Epithelial cell of proximal tubule (primary cell): ENCODE results near the gene MED13L. TPM values are rescaled to one million over a fixed set of nuclear protein-coding genes. Genes with fewer than 3 reads are reported as not detected.

Experiments
- DNase-seq: peaks from one replicate; pipeline ENCODE4 v3.0.0-alpha.2; 2011; ENCODE audit warnings: low read depth
- H3K4me3 ChIP-seq: 2 replicates; pipeline ENCODE4 v1.5.1; 2011; ENCODE audit warnings: low read depth, mild to moderate bottlenecking, low read length
- CTCF ChIP-seq: conservative IDR thresholded peaks from 2 replicates; pipeline ENCODE4 v1.5.1; 2012; ENCODE audit warnings: low read depth, mild to moderate bottlenecking, low read length
- total RNA-seq: library from RNA; depleted of rRNA; stranded (reverse); fragments of >200 nt; gene quantifications from 2 replicates; pipeline ENCODE4 v1.2.3, GENCODE V29; 2015

Gene MED13L
- total RNA-seq, 1 donor from 2014 or later, result 37.9 TPM

DNA sequence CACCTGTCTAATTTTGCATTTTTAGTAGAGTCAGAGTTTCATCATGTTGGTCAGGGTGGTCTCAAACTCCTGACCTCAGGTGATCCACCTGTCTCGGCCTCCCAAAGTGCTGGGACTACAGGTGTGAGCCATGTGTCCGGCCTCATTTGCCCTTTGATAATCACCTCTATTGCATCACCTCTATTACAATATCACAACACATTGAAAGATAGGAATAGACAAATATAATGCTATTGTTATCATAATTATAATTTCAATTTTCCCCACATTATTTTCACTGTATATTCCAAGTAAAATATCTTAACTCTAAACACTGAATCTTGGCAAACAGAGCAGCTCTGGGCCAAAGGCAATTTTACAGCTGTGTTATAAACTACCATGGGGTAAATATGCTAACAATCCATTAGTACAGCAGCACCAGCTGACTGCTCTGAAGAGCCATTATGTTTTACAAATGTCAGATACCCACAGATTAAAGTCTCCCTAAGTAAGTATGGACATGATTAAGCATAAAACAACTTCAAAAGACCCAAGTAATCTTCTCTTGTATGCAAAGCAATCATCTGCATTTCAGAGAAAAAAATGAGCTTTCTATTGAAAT is 173.2 kb downstream of the MED13L start:
- DNase-seq, result no peak
- TF ChIP-seq CTCF, result no peak
- H3K4me3 ChIP-seq, result no peak overlapping the region

DNA sequence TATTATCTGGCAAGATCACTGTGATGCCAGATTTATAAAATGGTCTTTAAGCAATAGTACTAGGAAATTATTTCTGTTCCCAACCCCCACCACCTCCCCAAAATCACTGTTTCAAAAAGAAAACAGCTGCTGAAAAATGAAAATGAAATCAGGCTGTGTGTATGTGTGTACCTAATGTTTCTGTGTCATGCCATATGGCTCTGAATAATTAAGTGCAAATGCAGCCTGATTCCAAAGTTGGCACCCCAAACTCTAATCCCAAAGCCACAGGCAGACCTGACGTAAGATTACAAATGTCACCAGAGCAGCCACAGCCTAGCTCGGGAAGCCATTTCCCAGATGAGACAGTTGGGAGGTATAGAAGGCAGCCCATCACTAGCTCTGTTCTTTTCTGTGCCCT is 175.5 kb downstream of the MED13L start:
- no peak for TF ChIP-seq CTCF
- no peak for DNase-seq
- no peak overlapping the region for H3K4me3 ChIP-seq

DNA sequence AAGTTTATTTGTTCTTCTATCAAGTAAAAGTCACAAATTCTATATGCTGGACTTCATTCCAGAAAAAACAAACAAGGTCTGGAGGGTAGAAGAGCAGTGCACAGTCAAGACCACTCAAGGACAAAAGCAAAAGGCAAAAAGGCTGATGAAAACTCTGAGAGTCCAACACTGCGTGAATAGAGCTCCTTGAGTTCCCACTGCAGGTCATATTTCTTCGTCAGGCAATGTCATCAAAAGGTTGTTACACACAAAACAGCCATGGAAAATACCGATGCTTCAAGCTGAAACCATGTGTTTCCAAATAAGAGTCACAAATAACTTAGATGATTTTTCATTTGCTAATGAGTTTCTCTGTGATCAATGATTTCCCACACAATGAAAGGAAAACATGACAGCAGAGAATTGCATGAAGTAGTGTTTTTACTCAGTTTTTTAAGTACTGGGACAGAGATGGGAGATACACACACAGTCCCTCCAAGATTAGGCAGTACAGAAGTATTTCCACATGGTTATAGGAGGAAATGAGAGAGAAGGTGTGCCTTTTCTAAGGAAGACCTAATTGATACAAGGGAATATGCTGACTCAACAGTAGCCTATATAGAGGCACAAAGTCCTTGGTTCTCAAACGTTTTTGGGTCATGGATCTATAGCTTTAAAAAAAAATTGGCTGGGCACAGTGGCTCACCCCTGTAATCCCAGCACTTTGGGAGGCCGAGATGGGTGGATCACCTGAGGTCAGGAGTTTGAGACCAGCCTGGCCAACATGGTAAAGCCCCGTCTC is 177.7 kb downstream of the MED13L start:
- no peak overlapping the region for H3K4me3 ChIP-seq
- no peak for TF ChIP-seq CTCF
- DNase-seq, result no peak

DNA sequence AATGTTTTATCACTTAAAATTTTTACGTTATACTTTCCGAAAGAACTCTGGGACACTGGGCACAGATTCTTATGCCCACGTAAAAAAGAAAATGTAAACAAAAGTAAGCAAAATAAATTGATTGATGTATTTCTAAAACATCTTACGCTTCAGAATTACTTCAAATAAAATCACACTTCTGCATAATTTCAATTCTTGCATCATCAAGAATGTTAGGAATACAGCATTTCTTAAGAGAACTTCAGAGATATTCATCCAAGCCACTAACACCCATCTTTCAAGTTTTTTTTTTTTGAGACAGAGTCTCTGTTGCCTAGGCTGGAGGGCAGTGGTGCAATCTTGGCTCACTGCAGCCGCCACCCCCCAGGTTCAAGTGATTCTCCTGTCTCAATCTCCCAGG is 180.6 kb downstream of the MED13L start:
- no peak for TF ChIP-seq CTCF
- no peak overlapping the region for H3K4me3 ChIP-seq
- DNase-seq, result no peak

- DNase-seq, result no peak
- no peak for TF ChIP-seq CTCF
- H3K4me3 ChIP-seq, result no peak overlapping the region
These were observed 183.0 kb downstream of the MED13L start for GRCh38 chr12:116094475-116094874.

DNA sequence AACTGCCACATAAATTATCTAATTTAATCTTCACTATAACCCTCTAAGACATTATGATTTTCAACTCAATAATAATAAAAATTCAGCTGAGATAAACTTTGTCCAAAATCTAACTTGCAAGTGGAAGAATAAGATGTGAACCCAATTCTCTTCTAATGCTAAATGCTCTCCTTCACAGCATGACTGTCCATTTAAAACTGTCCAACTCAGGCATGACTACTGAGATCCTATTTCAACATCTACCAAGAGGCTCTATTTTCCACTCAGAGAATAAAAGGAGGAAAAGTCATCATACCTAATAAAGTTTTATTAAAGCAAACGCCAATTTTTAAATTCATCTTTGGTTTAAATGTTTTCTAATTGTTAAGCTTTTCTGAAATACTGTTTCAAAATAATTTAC is 183.6 kb downstream of the MED13L start:
- no peak overlapping the region for H3K4me3 ChIP-seq
- no peak for DNase-seq
- TF ChIP-seq CTCF, result no peak

DNA sequence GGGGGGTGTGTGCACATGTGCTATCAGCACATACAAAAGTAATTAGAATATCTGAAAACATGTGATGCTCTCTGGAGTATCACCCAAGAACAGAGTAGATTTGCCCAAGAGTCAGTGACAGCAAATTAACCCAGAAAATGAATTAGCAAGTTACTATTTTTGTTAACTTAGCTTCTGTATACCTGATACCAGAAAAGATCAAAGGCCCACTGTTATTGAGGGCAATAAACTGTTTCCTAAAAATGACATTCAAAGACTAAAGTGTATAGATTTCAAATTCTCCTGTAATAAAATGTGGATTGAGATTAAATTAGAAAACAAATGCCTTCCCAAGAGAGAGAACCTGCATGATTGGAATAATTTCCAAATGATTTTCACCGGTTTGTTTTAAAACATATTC is 184.7 kb downstream of the MED13L start:
- no peak overlapping the region for H3K4me3 ChIP-seq
- TF ChIP-seq CTCF, result no peak
- DNase-seq, result no peak
